ENCODE results near the gene ORMDL2.
"Not testable (repeated sequence)": the region's sequence is repeated elsewhere in the genome, so short reads cannot be mapped to it uniquely, and the experiment has no call there.

DNA sequence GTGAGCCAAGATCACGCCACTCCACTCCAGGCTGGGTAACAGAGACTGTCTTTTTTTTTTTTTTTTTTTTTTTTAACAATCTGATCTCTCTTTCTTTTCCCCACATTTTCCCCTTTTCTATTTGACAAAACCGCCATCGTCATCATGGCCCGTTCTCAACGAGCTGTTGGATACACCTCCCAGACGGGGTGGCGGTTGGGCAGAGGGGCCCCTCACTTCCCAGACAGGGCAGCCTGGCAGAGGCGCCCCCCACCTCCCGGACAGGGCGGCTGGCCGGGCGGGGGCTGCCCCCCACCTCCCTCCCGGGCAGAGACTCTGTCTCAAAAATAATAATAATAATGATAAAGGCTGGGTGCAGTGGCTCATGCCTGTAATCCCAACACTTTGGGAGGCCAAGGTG lies 45.1 kb downstream of the ORMDL2 start:
- TF ChIP-seq, protein P1, sequence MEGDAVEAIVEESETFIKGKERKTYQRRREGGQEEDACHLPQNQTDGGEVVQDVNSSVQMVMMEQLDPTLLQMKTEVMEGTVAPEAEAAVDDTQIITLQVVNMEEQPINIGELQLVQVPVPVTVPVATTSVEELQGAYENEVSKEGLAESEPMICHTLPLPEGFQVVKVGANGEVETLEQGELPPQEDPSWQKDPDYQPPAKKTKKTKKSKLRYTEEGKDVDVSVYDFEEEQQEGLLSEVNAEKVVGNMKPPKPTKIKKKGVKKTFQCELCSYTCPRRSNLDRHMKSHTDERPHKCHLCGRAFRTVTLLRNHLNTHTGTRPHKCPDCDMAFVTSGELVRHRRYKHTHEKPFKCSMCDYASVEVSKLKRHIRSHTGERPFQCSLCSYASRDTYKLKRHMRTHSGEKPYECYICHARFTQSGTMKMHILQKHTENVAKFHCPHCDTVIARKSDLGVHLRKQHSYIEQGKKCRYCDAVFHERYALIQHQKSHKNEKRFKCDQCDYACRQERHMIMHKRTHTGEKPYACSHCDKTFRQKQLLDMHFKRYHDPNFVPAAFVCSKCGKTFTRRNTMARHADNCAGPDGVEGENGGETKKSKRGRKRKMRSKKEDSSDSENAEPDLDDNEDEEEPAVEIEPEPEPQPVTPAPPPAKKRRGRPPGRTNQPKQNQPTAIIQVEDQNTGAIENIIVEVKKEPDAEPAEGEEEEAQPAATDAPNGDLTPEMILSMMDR (IDR thresholded peaks at IDR 0.05): not testable (repeated sequence)
- TF ChIP-seq EP300, POLR2A, POLR2AphosphoS5 (IDR thresholded peaks at IDR 0.05): not testable (repeated sequence)

Data from gastroesophageal sphincter (tissue), 3 donors.